Panc1 (cell line): ENCODE measurements around the gene ARID4B.

Experiments used
- CTCF ChIP-seq: fragments of 450-650 bp; IDR thresholded peaks from 2 replicates; pipeline ENCODE4 v1.5.1; 2017; ENCODE audit warnings: mild to moderate bottlenecking
- POLR2AphosphoS5 ChIP-seq: IDR thresholded peaks from 2 replicates; pipeline ENCODE4 v1.6.1; 2012; ENCODE audit warnings: mild to moderate bottlenecking, low read depth, low read length, moderate library complexity
- REST ChIP-seq, 2 experiments: IDR thresholded peaks; 2 replicates each; pipeline ENCODE4 v1.6.1; 2011 to 2012; ENCODE audit warnings: low read depth in 2 of 2, control low read depth in 1 of 2, low read length in 1 of 2, mild to moderate bottlenecking in 1 of 2, moderate library complexity in 1 of 2; ENCODE audit not compliant: insufficient read depth in 1 of 2
- SIN3A ChIP-seq: IDR thresholded peaks from 2 replicates; pipeline ENCODE4 v1.6.1; 2012; ENCODE audit warnings: low read depth, mild to moderate bottlenecking, low read length, moderate library complexity, borderline replicate concordance; ENCODE audit not compliant: insufficient read depth
- TCF7L2 ChIP-seq: IDR thresholded peaks from 2 replicates; pipeline ENCODE4 v1.6.1; 2011; ENCODE audit warnings: mild to moderate bottlenecking, low read depth, low read length, inconsistent platforms

- TF ChIP-seq CTCF (no peak), POLR2AphosphoS5 (no peak), REST (IDR thresholded peaks at IDR 0.05; ENCODE audit: insufficient read depth in 1 of 2, low read depth in 2 of 2, low read length in 1 of 2) (no peak), TCF7L2 (no peak), SIN3A (no peak)
These were observed 8.9 kb upstream of the ARID4B start for GRCh38 chr1:235336903-235337302.
